ENCODE data around the gene RFC1. TPM values are rescaled to one million over a fixed set of nuclear protein-coding genes. Genes with fewer than 3 reads are reported as not detected.

RFC1 gene
- total and polyA plus RNA-seq, 9 of the 15 experiments (the other 6 are each of a cell fraction or from before 2014, with no cell fraction given), result 16.8 to 85.6 (median 45.2) TPM

- TF ChIP-seq ZNF609 (CRISPR knock-in tag; IDR thresholded peaks at IDR 0.05; ENCODE audit: borderline replicate concordance) (no peak), CXXC5 (CRISPR knock-in tag; IDR thresholded peaks at IDR 0.05) (peak; percentile 99), ZNF77 (CRISPR knock-in tag; IDR thresholded peaks at IDR 0.05) (no peak), ZNF668 (CRISPR knock-in tag; IDR thresholded peaks at IDR 0.05) (no peak), ARNT (IDR thresholded peaks at IDR 0.05) (no peak), ELF1 (tag; IDR thresholded peaks at IDR 0.05) (peak; percentile 77), FOXA3 (CRISPR knock-in tag; conservative IDR thresholded peaks at IDR 0.05 in 1 of 2, IDR thresholded peaks at IDR 0.05 in 1 of 2) (peak in 1 of 2 experiments; percentile 86; a peak in 2 of 4 replicates), SREBF2 (CRISPR knock-in tag; IDR thresholded peaks at IDR 0.05) (no peak), EWSR1 (IDR thresholded peaks at IDR 0.05; ENCODE audit: borderline replicate concordance, low read depth, partially characterized antibody) (no peak), ATF3 (IDR thresholded peaks at IDR 0.05) (peak; percentile 95), ATF3 (CRISPR knock-in tag; conservative IDR thresholded peaks at IDR 0.05) (peak; percentile 89), CBX3 (IDR thresholded peaks at IDR 0.05; ENCODE audit: borderline replicate concordance in 1 of 2, low read length in 2 of 2) (peak in 1 of 2 experiments; percentile 100; a peak in 2 of 3 replicates), MECOM (CRISPR knock-in tag; IDR thresholded peaks at IDR 0.05) (peak; percentile 70; the same call in 1 of the 2 replicates), BRD9 (IDR thresholded peaks at IDR 0.05; ENCODE audit: low read depth, partially characterized antibody) (peak; percentile 77), ZNF512 (tag; IDR thresholded peaks at IDR 0.05) (no peak), GABPB1 (CRISPR knock-in tag; IDR thresholded peaks at IDR 0.05) (peak; percentile 89), DMBX1 (CRISPR knock-in tag; IDR thresholded peaks at IDR 0.05; ENCODE audit: borderline replicate concordance) (peak; percentile 92)
- TF ChIP-seq, protein P1, sequence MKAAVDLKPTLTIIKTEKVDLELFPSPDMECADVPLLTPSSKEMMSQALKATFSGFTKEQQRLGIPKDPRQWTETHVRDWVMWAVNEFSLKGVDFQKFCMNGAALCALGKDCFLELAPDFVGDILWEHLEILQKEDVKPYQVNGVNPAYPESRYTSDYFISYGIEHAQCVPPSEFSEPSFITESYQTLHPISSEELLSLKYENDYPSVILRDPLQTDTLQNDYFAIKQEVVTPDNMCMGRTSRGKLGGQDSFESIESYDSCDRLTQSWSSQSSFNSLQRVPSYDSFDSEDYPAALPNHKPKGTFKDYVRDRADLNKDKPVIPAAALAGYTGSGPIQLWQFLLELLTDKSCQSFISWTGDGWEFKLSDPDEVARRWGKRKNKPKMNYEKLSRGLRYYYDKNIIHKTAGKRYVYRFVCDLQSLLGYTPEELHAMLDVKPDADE (conservative IDR thresholded peaks at IDR 0.05; ENCODE audit: control insufficient read depth, low read depth, low read length), result 0 out of 2 replicates have a peak, but pooled peaks have one; percentile 64
These were observed at the start of gene RFC1 (continued) for GRCh38 chr4:39365830-39366771.
